ENCODE data around the gene GADL1. TPM values are rescaled to one million over a fixed set of nuclear protein-coding genes. Genes with fewer than 3 reads are reported as not detected.

Gene GADL1
- 0.02 and 0.13 TPM in 2 replicates for total RNA-seq (2014; rRNA removed; shearing (Covaris generic))
- polyA plus RNA-seq (2015; cell fraction: cytosol; rRNA removed): 0.06 and 0.20 TPM in 2 replicates
- polyA plus RNA-seq (2015; cell fraction: nucleus; rRNA removed): 0.06 and 0.09 TPM in 2 replicates

- DNase-seq (ENCODE audit: low read depth): no peak
These were observed at the start of gene GADL1 for GRCh38 chr3:30894521-30895251. Gene GADL1, minus strand, starts transcription at chr3:30894661. Its CDS starts 47 bp downstream, at chr3:30894614.

- no peak for DNase-seq (ENCODE audit: low read depth)
These were observed 49.7 kb upstream of the GADL1 start for GRCh38 chr3:30944124-30944523.

GRCh38 chr3:30943206-30943605 lies 48.7 kb upstream of the GADL1 start:
- no peak for DNase-seq (ENCODE audit: low read depth)

GRCh38 chr3:30941342-30941741 lies 46.9 kb upstream of the GADL1 start:
- DNase-seq (ENCODE audit: low read depth): no peak

- no peak for DNase-seq (ENCODE audit: low read depth)
These were observed 46.3 kb upstream of the GADL1 start for GRCh38 chr3:30940740-30941139.

GRCh38 chr3:30934208-30934550 lies 39.7 kb upstream of the GADL1 start:
- peak; percentile 15 for DNase-seq (ENCODE audit: low read depth)

GRCh38 chr3:30933478-30934207 lies 39.2 kb upstream of the GADL1 start:
- DNase-seq (ENCODE audit: low read depth): no peak

GRCh38 chr3:30932513-30933098 lies 38.1 kb upstream of the GADL1 start:
- DNase-seq (ENCODE audit: low read depth): no peak

GRCh38 chr3:30924763-30925162 lies 30.3 kb upstream of the GADL1 start:
- no peak for DNase-seq (ENCODE audit: low read depth)

- no peak for DNase-seq (ENCODE audit: low read depth)
These were observed 25.1 kb upstream of the GADL1 start for GRCh38 chr3:30919564-30919963.

GRCh38 chr3:30918761-30919160 lies 24.3 kb upstream of the GADL1 start:
- DNase-seq (ENCODE audit: low read depth): no peak

- DNase-seq (ENCODE audit: low read depth): no peak
These were observed 21.3 kb upstream of the GADL1 start for GRCh38 chr3:30915782-30916181.

- DNase-seq (ENCODE audit: low read depth): no peak
These were observed 20.2 kb upstream of the GADL1 start for GRCh38 chr3:30914696-30915095.

GRCh38 chr3:30913176-30913575 lies 18.7 kb upstream of the GADL1 start:
- DNase-seq (ENCODE audit: low read depth): no peak

GRCh38 chr3:30912301-30912700 lies 17.8 kb upstream of the GADL1 start:
- DNase-seq (ENCODE audit: low read depth): no peak

GRCh38 chr3:30908456-30909037 lies 14.1 kb upstream of the GADL1 start:
- DNase-seq (ENCODE audit: low read depth): no peak

GRCh38 chr3:30904996-30905395 lies 10.5 kb upstream of the GADL1 start:
- no peak for DNase-seq (ENCODE audit: low read depth)

- DNase-seq (ENCODE audit: low read depth): no peak
These were observed 868 bp upstream of the GADL1 start for GRCh38 chr3:30895329-30895728.

- DNase-seq (ENCODE audit: low read depth): no peak
These were observed 659 bp downstream of the GADL1 start for GRCh38 chr3:30893678-30894325.

GRCh38 chr3:30890907-30891306 lies 3.6 kb downstream of the GADL1 start:
- DNase-seq (ENCODE audit: low read depth): no peak

GRCh38 chr3:30886888-30887287 lies 7.6 kb downstream of the GADL1 start:
- peak; percentile 10 for DNase-seq (ENCODE audit: low read depth)

All from HT1080 (cell line).